H1 (cell line): ENCODE measurements around the gene SH3GL1. TPM values are rescaled to one million over a fixed set of nuclear protein-coding genes. Genes with fewer than 3 reads are reported as not detected.

Experiments
- CTCF ChIA-PET: fragments of 300-600 bp; sonication (Branson Sonifier 250); formaldehyde crosslinking; loops from one replicate; lab custom pipeline; 2021; ENCODE audit not compliant: partially characterized antibody; lab: Charles Lee
- POLR2A ChIA-PET: fragments of 300-600 bp; sonication (Branson Sonifier 250); formaldehyde crosslinking; loops from one replicate; lab custom pipeline; 2021; ENCODE audit warnings: inconsistent platforms; ENCODE audit not compliant: partially characterized antibody; lab: Charles Lee
- DNase-seq, 2 experiments: peaks; one replicate each; pipeline versions ENCODE4 v3.0.0 to v3.0.0-alpha.2; 2010 to 2022; ENCODE audit warnings: low spot score in 2 of 2, low read depth in 1 of 2, mixed read lengths in 1 of 2
- FAIRE-seq: peaks from 2 replicates; lab custom pipeline; 2011; peaks lifted over from hg19 to GRCh38; lab: Jason Lieb, UNC
- H2AFZ ChIP-seq: 2 replicates; pipeline ENCODE4 v1.8.1; 2012; ENCODE audit warnings: low read length, inconsistent platforms
- H2AK5ac ChIP-seq: 2 replicates; pipeline ENCODE4 v1.6.1; 2013; ENCODE audit warnings: low read depth, low read length
- H2BK120ac ChIP-seq: replicated peaks from 2 replicates; pipeline ENCODE3; 2013; ENCODE audit warnings: low read depth, low read length, inconsistent platforms
- H2BK12ac ChIP-seq: 2 replicates; pipeline ENCODE4 v1.6.1; 2013; ENCODE audit warnings: low read depth, low read length
- H2BK15ac ChIP-seq: 2 replicates; pipeline ENCODE4 v1.6.1; 2013; ENCODE audit warnings: low read length
- H2BK20ac ChIP-seq: 2 replicates; pipeline ENCODE4 v1.6.1; 2013; ENCODE audit warnings: low read length
- H2BK5ac ChIP-seq: 2 replicates; pipeline ENCODE4 v1.6.1; 2013; ENCODE audit warnings: low read depth, low read length
- H3K14ac ChIP-seq: 2 replicates; pipeline ENCODE4 v1.6.1; 2013; ENCODE audit warnings: inconsistent platforms; ENCODE audit not compliant: insufficient read length
- H3K18ac ChIP-seq: 2 replicates; pipeline ENCODE4 v1.6.1; 2013; ENCODE audit warnings: low read length; ENCODE audit errors: extremely low read depth
- H3K23ac ChIP-seq: 2 replicates; pipeline ENCODE4 v1.6.1; 2013; ENCODE audit warnings: inconsistent platforms; ENCODE audit not compliant: insufficient read length
- H3K23me2 ChIP-seq: 2 replicates; pipeline ENCODE4 v1.6.1; 2013; ENCODE audit warnings: low read depth, low read length
- H3K27ac ChIP-seq: 2 replicates; pipeline ENCODE4 v1.6.1; 2011; ENCODE audit warnings: low read depth, low read length, inconsistent platforms
- H3K27me3 ChIP-seq, 4 experiments: replicated peaks in 1 of 4; 1 replicate in 1 of 4; 2 replicates in 3 of 4; pipeline versions ENCODE4 v1.6.1 to v1.8.1; 2011 to 2013; ENCODE audit warnings: low read length in 3 of 4, mild to moderate bottlenecking in 3 of 4, inconsistent platforms in 2 of 4, mixed read lengths in 2 of 4, moderate library complexity in 1 of 4; ENCODE audit not compliant: control insufficient read depth in 3 of 4, insufficient read depth in 3 of 4; ENCODE audit errors: extremely low read depth in 1 of 4
- H3K36me3 ChIP-seq, 4 experiments: 2 replicates each; pipeline versions ENCODE4 v1.6.1 to v1.8.1; 2011 to 2013; ENCODE audit warnings: mild to moderate bottlenecking in 4 of 4, low read length in 3 of 4, moderate library complexity in 2 of 4, control low read depth in 1 of 4, inconsistent platforms in 1 of 4; ENCODE audit not compliant: insufficient read depth in 4 of 4, control insufficient read depth in 2 of 4
- H3K4ac ChIP-seq: replicated peaks from 2 replicates; pipeline ENCODE3; 2013; ENCODE audit warnings: low read length, low read depth, mixed read lengths, inconsistent platforms; ENCODE audit not compliant: insufficient read length
- H3K4me1 ChIP-seq, 4 experiments: replicated peaks in 1 of 4; 1 replicate in 1 of 4; 2 replicates in 3 of 4; pipeline versions ENCODE4 v1.6.1 to v1.8.1; 2011 to 2013; ENCODE audit warnings: low read length in 3 of 4, inconsistent platforms in 2 of 4, mixed read lengths in 1 of 4; ENCODE audit not compliant: insufficient read depth in 4 of 4, control insufficient read depth in 3 of 4
- H3K4me2 ChIP-seq, 2 experiments: 2 replicates each; pipeline versions ENCODE4 v1.6.1 to v1.8.1; 2011 to 2013; ENCODE audit warnings: low read depth in 2 of 2, low read length in 2 of 2, control low read depth in 1 of 2, inconsistent platforms in 1 of 2, mild to moderate bottlenecking in 1 of 2; ENCODE audit not compliant: insufficient read depth in 1 of 2
- H3K4me3 ChIP-seq, 4 experiments: fragments of 200-600, 300-600 bp in 1 of 4; sonication (generic), shearing (Covaris generic), sonication (Bioruptor Twin) in 1 of 4; 2 replicates each; pipeline versions ENCODE4 v1.5.1 to v1.8.1; 2011 to 2016; ENCODE audit warnings: low read length in 4 of 4, low read depth in 3 of 4, control low read depth in 2 of 4, inconsistent platforms in 2 of 4, mild to moderate bottlenecking in 2 of 4, mixed read lengths in 1 of 4, moderate library complexity in 1 of 4; ENCODE audit not compliant: insufficient read depth in 2 of 4; ENCODE audit errors: extremely low read depth in 1 of 4
- H3K56ac ChIP-seq: replicated peaks from 2 replicates; pipeline ENCODE3; 2013; ENCODE audit warnings: low read depth, mild to moderate bottlenecking, mixed read lengths, low read length, inconsistent platforms; ENCODE audit not compliant: insufficient read length
- H3K79me1 ChIP-seq: 2 replicates; pipeline ENCODE4 v1.6.1; 2013; ENCODE audit warnings: low read depth, low read length, control low read depth
- H3K79me2 ChIP-seq, 2 experiments: 2 replicates each; pipeline versions ENCODE4 v1.6.1 to v1.8.1; 2012 to 2013; ENCODE audit warnings: low read length in 2 of 2, mild to moderate bottlenecking in 2 of 2, inconsistent platforms in 1 of 2; ENCODE audit not compliant: insufficient read depth in 2 of 2, control insufficient read depth in 1 of 2
- H3K9ac ChIP-seq, 4 experiments: replicated peaks in 1 of 4; 1 replicate in 1 of 4; 2 replicates in 3 of 4; pipeline versions ENCODE4 v1.6.1 to v1.8.1; 2011 to 2013; ENCODE audit warnings: low read depth in 3 of 4, low read length in 3 of 4, control low read depth in 2 of 4, mild to moderate bottlenecking in 2 of 4, moderate library complexity in 2 of 4, inconsistent platforms in 1 of 4; ENCODE audit errors: extremely low read depth in 1 of 4
- H3K9me3 ChIP-seq, 2 experiments: 2 replicates each; pipeline versions ENCODE4 v1.6.1 to v1.8.1; 2012 to 2013; ENCODE audit warnings: mild to moderate bottlenecking in 2 of 2, moderate library complexity in 2 of 2, control low read depth in 1 of 2, inconsistent platforms in 1 of 2, low read depth in 1 of 2, low read length in 1 of 2, mixed read lengths in 1 of 2; ENCODE audit not compliant: insufficient read depth in 2 of 2
- H4K20me1 ChIP-seq, 2 experiments: replicated peaks in 1 of 2; 2 replicates each; pipeline versions ENCODE3 to v1.8.1; 2011 to 2013; ENCODE audit warnings: inconsistent platforms in 2 of 2, low read length in 2 of 2, mild to moderate bottlenecking in 1 of 2; ENCODE audit not compliant: insufficient read depth in 2 of 2, control insufficient read depth in 1 of 2
- H4K5ac ChIP-seq: 2 replicates; pipeline ENCODE4 v1.6.1; 2013; ENCODE audit warnings: low read length, low read depth, mixed read lengths, inconsistent platforms; ENCODE audit not compliant: insufficient read length
- H4K8ac ChIP-seq: 2 replicates; pipeline ENCODE4 v1.8.0; 2013; ENCODE audit warnings: mild to moderate bottlenecking, moderate library complexity, low read length, inconsistent platforms; ENCODE audit not compliant: insufficient read depth; ENCODE audit errors: extremely low read depth
- H4K91ac ChIP-seq: replicated peaks from 2 replicates; pipeline ENCODE3; 2013; ENCODE audit warnings: low read length, mixed read lengths, inconsistent platforms; ENCODE audit not compliant: insufficient read length
- ASH2L ChIP-seq: fragments of 200-600, 300-600 bp; sonication (generic); IDR thresholded peaks from one replicate; pipeline ENCODE4 v1.7.1; 2017; ENCODE audit warnings: low read length
- CBX5 ChIP-seq: fragments of 300-800, 300-1000 bp; sonication (generic); IDR thresholded peaks from 2 replicates; pipeline ENCODE4 v1.7.1; 2016; ENCODE audit warnings: antibody characterized with exemption, low read length, low read depth
- KDM1A ChIP-seq: fragments of 200-600, 300-600 bp; sonication (generic); IDR thresholded peaks from 2 replicates; pipeline ENCODE4 v1.7.1; 2016; ENCODE audit warnings: mild to moderate bottlenecking, low read length, borderline replicate concordance
- NANOG ChIP-seq: IDR thresholded peaks from 2 replicates; pipeline ENCODE4 v1.6.1; 2011; ENCODE audit warnings: low read length, low read depth, mild to moderate bottlenecking, inconsistent platforms; ENCODE audit not compliant: insufficient read depth, poor library complexity, severe bottlenecking
- POLR2AphosphoS5 ChIP-seq: IDR thresholded peaks from 2 replicates; pipeline ENCODE4 v1.6.1; 2011; ENCODE audit warnings: low read depth, low read length
- RAD21 ChIP-seq, 2 experiments: IDR thresholded peaks in 1 of 2; conservative IDR thresholded peaks in 1 of 2; 2 replicates each; pipeline ENCODE4 v1.6.1; 2011; ENCODE audit warnings: low read depth in 2 of 2, low read length in 2 of 2, improper control_type of control experiment in 1 of 2, inconsistent platforms in 1 of 2, mild to moderate bottlenecking in 1 of 2, moderate library complexity in 1 of 2
- SIN3A ChIP-seq, 2 experiments: IDR thresholded peaks in 1 of 2; conservative IDR thresholded peaks in 1 of 2; 2 replicates each; pipeline ENCODE4 v1.6.1; 2011 to 2012; ENCODE audit warnings: low read length in 2 of 2, improper control_type of control experiment in 1 of 2, low read depth in 1 of 2, mild to moderate bottlenecking in 1 of 2
- SP1 ChIP-seq: IDR thresholded peaks from 2 replicates; pipeline ENCODE4 v1.6.1; 2011; ENCODE audit warnings: low read depth, low read length
- TAF1 ChIP-seq: IDR thresholded peaks from 2 replicates; pipeline ENCODE4 v1.6.1; 2011; ENCODE audit warnings: mild to moderate bottlenecking, low read depth, low read length
- YY1 ChIP-seq: IDR thresholded peaks from 2 replicates; pipeline ENCODE4 v1.6.1; 2011; ENCODE audit warnings: low read depth, mild to moderate bottlenecking, low read length
- WGBS, 2 experiments: shearing (Covaris generic) in 1 of 2; methylation state at CpG; one replicate each; pipeline versions ENCODE4 v1.1.6 to v1.1.7; 2013 to 2015; ENCODE audit warnings: low lambda C conversion rate in 2 of 2, mixed read lengths in 2 of 2, inconsistent platforms in 1 of 2, low coverage in 1 of 2, missing lambda C conversion rate in 1 of 2; ENCODE audit not compliant: insufficient replicate concordance in 2 of 2, insufficient coverage in 1 of 2, insufficient read length in 1 of 2; ENCODE audit errors: extremely low coverage in 1 of 2, missing lambda C conversion rate in 1 of 2; 5-methylcytosine and 5-hydroxymethylcytosine counted together
- polyA plus RNA-seq, 7 experiments: library from polyadenylated mRNA; depleted of rRNA in 3 of 7; stranded (reverse) in 5 of 7; unstranded in 2 of 7; fragments of >200 nt in 5 of 7; fragments of 200-250 nt in 2 of 7; gene quantifications; 1 replicate in 5 of 7; 2 replicates in 1 of 7; 4 replicates in 1 of 7; pipeline versions ENCODE4 v1.2.1 to v1.2.3, GENCODE V29; 2011 to 2013; ENCODE audit warnings: missing spikeins in 2 of 7, mixed read lengths in 2 of 7
- total RNA-seq: library from RNA; stranded (reverse); fragmentation: NEBNext Ultra II Directional; extraction: Animal tissue kit (Norgen Biotek cat#: 25700); gene quantifications from 2 replicates; pipeline ENCODE4 v1.2.1, GENCODE V29; 2021

SH3GL1 gene
- total and polyA plus RNA-seq, 2 of the 8 experiments (the other 6 are each of a cell fraction or from before 2014, with no cell fraction given), result 81.5 to 102 TPM

- Histone ChIP-seq H3K4me1 (peaks cover 10 to 39% (median 26%) of the 10 kb centered on the region in 4 experiments), H4K20me1 (peaks cover 28 to 49% of the 10 kb centered on the region in 2 experiments), H3K79me1 (peaks cover 40% of the 10 kb centered on the region), H3K56ac (no peak overlapping the region), H3K79me2 (peaks cover 0 to 84% of the 10 kb centered on the region in 2 experiments; a peak in 2 of 4 replicates), H2BK20ac (no peak overlapping the region), H3K27ac (no peak overlapping the region), H2BK12ac (peak overlapping the region; percentile 91; the same call in 1 of the 2 replicates), H3K4me3 (peak overlapping the region in 3 of 4 experiments; percentile 15 to 48 (median 19); a peak in 5 of 8 replicates), H3K4ac (peak overlapping the region; percentile 50), H3K14ac (no peak overlapping the region), H3K9me3 (no peaks in the 10 kb centered on the region), H4K91ac (no peak overlapping the region), H2BK120ac (no peak overlapping the region), H3K27me3 (no peaks in the 10 kb centered on the region), H2BK5ac (0 out of 2 replicates have a peak overlapping the region, but pooled peaks have one; percentile 40), H2AK5ac (no peak overlapping the region), H3K4me2 (peak overlapping the region; percentile 61 to 89), H3K36me3 (no peaks in the 10 kb centered on the region; a peak in 1 of 8 replicates), H2BK15ac (no peak overlapping the region), H4K8ac (no peak overlapping the region), H3K18ac (peak overlapping the region; percentile 60; the same call in 1 of the 2 replicates), H3K9ac (no peak overlapping the region; a peak in 2 of 7 replicates), H4K5ac (no peak overlapping the region), H3K23ac (no peak overlapping the region), H2AFZ (no peak overlapping the region), H3K23me2 (no peaks in the 10 kb centered on the region; the same call in 1 of the 2 replicates)
- FAIRE-seq, result peak; percentile 76
- ChIA-PET POLR2A (interaction anchor here (0.7 to 5.2 kb wide), 13 partner anchors 9 to 66 kb away, joined by 3 to 57 read pairs (median 4); partner anchors contain the start of genes CHAF1A and SH3GL1), CTCF (interaction anchor here (0.7 to 7.2 kb wide), 14 partner anchors 10 to 124 kb away, joined by 3 to 72 read pairs (median 6); partner anchors contain the start of genes CHAF1A and SH3GL1)
- peak in 1 of 2 experiments; percentile 51 for DNase-seq
- 40% methylated on average over 21 of the region's 21 CpGs; no CpG with 5 or more reads in 1 of the 2 experiments for WGBS, 2 experiments
- TF ChIP-seq SIN3A (conservative IDR thresholded peaks at IDR 0.05 in 1 of 2, IDR thresholded peaks at IDR 0.05 in 1 of 2; ENCODE audit: low read depth in 1 of 2, low read length in 2 of 2), result peak; percentile 54 to 58; a peak in 1 of 4 replicates
- peak in 1 of 2 experiments; percentile 8; a peak in 1 of 4 replicates for TF ChIP-seq RAD21 (IDR thresholded peaks at IDR 0.05 in 1 of 2, conservative IDR thresholded peaks at IDR 0.05 in 1 of 2; ENCODE audit: low read depth in 2 of 2, low read length in 2 of 2)
- TF ChIP-seq TAF1, result 0 out of 2 replicates have a peak, but pooled peaks have one; percentile 27
- 0 out of 2 replicates have a peak, but pooled peaks have one; percentile 21 for TF ChIP-seq POLR2AphosphoS5
- no peak for TF ChIP-seq KDM1A
- peak; percentile 57 for TF ChIP-seq NANOG
- peak; percentile 71 for TF ChIP-seq YY1
- peak; percentile 14 for TF ChIP-seq ASH2L
- TF ChIP-seq CBX5, result no peak
- TF ChIP-seq SP1, result peak; percentile 33; the same call in 1 of the 2 replicates
Measured at GRCh38 chr19:4390567-4391305, 9.6 kb downstream of the SH3GL1 start.
